ENCODE data around the gene LRMDA. TPM values are rescaled to one million over a fixed set of nuclear protein-coding genes. Genes with fewer than 3 reads are reported as not detected.
A peak's percentile ranks its signal among the peaks of the same experiment; 100 is the strongest.

Gene LRMDA
- total and polyA plus RNA-seq, 2 of the 13 experiments (the other 11 are each of a cell fraction or from before 2014, with no cell fraction given), result 13.4 to 22.0 TPM

- TF ChIP-seq FUBP1 (CRISPR knock-in tag; IDR thresholded peaks at IDR 0.05; ENCODE audit: borderline replicate concordance) (no peak), ZNF282 (IDR thresholded peaks at IDR 0.05; ENCODE audit: partially characterized antibody) (no peak), ZBTB10 (CRISPR knock-in tag; IDR thresholded peaks at IDR 0.05; ENCODE audit: borderline replicate concordance) (peak; percentile 19; the same call in 1 of the 2 replicates), HOXA7 (CRISPR knock-in tag; IDR thresholded peaks at IDR 0.05) (no peak), KLF12 (CRISPR knock-in tag; IDR thresholded peaks at IDR 0.05; ENCODE audit: borderline replicate concordance) (peak; percentile 44; the same call in 1 of the 2 replicates), ZSCAN21 (CRISPR knock-in tag; IDR thresholded peaks at IDR 0.05; ENCODE audit: borderline replicate concordance) (0 out of 2 replicates have a peak, but pooled peaks have one; percentile 80), TSC22D2 (CRISPR knock-in tag; IDR thresholded peaks at IDR 0.05; ENCODE audit: borderline replicate concordance) (no peak), ZNF746 (CRISPR knock-in tag; IDR thresholded peaks at IDR 0.05) (peak; percentile 82), REL (CRISPR knock-in tag; conservative IDR thresholded peaks at IDR 0.05) (peak; percentile 35; the same call in 1 of the 2 replicates), ZNF644 (CRISPR knock-in tag; IDR thresholded peaks at IDR 0.05; ENCODE audit: low read depth) (peak; percentile 61; the same call in 1 of the 2 replicates), KLF13 (CRISPR knock-in tag; IDR thresholded peaks at IDR 0.05) (no peak), ZNF720 (CRISPR knock-in tag; IDR thresholded peaks at IDR 0.05) (no peak), ARID5B (CRISPR knock-in tag; IDR thresholded peaks at IDR 0.05) (peak; percentile 93), TBX2 (CRISPR knock-in tag; IDR thresholded peaks at IDR 0.05; ENCODE audit: borderline replicate concordance) (peak; percentile 95), MED13 (CRISPR knock-in tag; IDR thresholded peaks at IDR 0.05) (peak; percentile 97), ZBTB42 (CRISPR knock-in tag; IDR thresholded peaks at IDR 0.05) (0 out of 2 replicates have a peak, but pooled peaks have one; percentile 69), ZNF180 (CRISPR knock-in tag; IDR thresholded peaks at IDR 0.05; ENCODE audit: borderline replicate concordance, low read depth) (no peak), GATA4 (IDR thresholded peaks at IDR 0.05; ENCODE audit: borderline replicate concordance, low read depth) (peak; percentile 94), HNRNPL (IDR thresholded peaks at IDR 0.05; ENCODE audit: low read depth, low read length) (no peak), KLF15 (CRISPR knock-in tag; IDR thresholded peaks at IDR 0.05; ENCODE audit: borderline replicate concordance) (no peak)
Measured at GRCh38 chr10:76033457-76034196, 602.2 kb downstream of the LRMDA start (continued).

Measured in HepG2 (cell line).